NB4 (cell line): Measurements from ENCODE around the gene TBX2.

ENCODE experiments used
- DNase-seq: peaks from one replicate; pipeline ENCODE4 v3.0.0; 2010; ENCODE audit warnings: low read depth
- H3K4me3 ChIP-seq: one replicate; pipeline ENCODE4 v1.5.1; 2011; ENCODE audit warnings: mild to moderate bottlenecking, low read depth, low read length, moderate library complexity
- MYC ChIP-seq: IDR thresholded peaks from 2 replicates; pipeline ENCODE4 v1.6.1; 2011; ENCODE audit warnings: low read depth, low read length
- POLR2A ChIP-seq: IDR thresholded peaks from 2 replicates; pipeline ENCODE4 v1.6.1; 2011; ENCODE audit warnings: mild to moderate bottlenecking; ENCODE audit not compliant: insufficient read length; ENCODE audit errors: extremely low read depth
- TF ChIP-seq, protein P1 (sequence below): IDR thresholded peaks from one replicate; pipeline ENCODE4 v1.5.1; 2012; ENCODE audit warnings: low read depth, low read length
- TF ChIP-seq, protein P2 (sequence below): IDR thresholded peaks from 2 replicates; pipeline ENCODE4 v1.6.1; 2011; ENCODE audit warnings: low read depth, low read length

TBX2 gene

DNA sequence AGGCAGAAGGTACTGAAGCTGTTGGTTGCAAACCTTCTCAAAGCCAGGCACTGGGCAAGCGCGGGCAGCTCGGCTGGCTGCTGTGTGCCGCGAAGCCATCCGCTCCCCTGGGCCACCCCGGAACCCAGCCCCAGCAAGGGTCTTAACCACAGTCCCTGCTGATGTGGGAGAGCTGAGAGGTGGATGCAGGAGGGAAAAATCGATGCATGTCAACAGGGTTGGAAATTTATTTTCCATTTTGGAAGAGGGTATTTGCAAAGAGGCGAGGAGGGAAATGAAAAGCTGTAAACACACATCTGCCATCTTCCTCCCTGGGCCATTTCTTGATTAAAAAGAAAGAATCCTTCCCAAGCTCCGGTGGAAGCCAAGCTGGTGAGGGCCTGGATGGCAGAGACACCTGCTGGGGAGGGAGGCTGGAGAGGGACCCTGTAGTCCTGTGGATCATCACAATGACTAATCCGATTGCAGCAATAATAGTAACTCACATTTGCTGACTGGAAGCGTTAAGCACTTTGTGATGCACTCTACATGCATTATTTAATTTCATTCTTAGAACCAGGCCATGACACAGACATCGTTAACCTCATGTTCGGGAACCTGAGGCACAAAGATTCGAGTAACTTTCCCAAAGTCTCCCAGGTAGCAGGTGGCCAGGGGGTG lies 13.9 kb upstream of the TBX2 start:
- TF ChIP-seq, protein P1, sequence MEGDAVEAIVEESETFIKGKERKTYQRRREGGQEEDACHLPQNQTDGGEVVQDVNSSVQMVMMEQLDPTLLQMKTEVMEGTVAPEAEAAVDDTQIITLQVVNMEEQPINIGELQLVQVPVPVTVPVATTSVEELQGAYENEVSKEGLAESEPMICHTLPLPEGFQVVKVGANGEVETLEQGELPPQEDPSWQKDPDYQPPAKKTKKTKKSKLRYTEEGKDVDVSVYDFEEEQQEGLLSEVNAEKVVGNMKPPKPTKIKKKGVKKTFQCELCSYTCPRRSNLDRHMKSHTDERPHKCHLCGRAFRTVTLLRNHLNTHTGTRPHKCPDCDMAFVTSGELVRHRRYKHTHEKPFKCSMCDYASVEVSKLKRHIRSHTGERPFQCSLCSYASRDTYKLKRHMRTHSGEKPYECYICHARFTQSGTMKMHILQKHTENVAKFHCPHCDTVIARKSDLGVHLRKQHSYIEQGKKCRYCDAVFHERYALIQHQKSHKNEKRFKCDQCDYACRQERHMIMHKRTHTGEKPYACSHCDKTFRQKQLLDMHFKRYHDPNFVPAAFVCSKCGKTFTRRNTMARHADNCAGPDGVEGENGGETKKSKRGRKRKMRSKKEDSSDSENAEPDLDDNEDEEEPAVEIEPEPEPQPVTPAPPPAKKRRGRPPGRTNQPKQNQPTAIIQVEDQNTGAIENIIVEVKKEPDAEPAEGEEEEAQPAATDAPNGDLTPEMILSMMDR, result no peak
- TF ChIP-seq MYC, result no peak
- TF ChIP-seq POLR2A, result no peak
- TF ChIP-seq, protein P2, sequence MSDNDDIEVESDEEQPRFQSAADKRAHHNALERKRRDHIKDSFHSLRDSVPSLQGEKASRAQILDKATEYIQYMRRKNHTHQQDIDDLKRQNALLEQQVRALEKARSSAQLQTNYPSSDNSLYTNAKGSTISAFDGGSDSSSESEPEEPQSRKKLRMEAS, result no peak
- no peak overlapping the region for H3K4me3 ChIP-seq
- no peak for DNase-seq

DNA sequence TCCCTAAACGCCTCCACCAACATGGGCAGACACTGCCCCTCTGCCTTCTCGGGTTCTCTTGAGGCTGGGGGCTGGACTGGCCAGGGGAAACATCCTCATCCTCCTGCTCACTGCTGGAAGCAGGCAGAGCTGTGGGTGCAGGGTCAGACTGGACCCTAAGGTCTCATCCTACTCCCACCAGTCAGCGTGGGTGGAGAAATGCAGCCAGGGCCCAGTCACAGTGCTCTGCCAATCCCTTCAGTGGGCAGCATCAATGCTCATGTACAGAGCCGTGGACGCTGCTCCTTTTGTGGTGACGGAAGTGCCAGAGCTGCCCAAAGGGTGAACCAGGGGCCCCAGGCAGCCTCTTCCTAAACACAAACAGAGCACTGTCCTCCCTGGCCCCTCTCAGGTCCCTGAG lies 13.4 kb upstream of the TBX2 start:
- no peak for DNase-seq
- no peak overlapping the region for H3K4me3 ChIP-seq
- TF ChIP-seq, protein P2, result no peak
- TF ChIP-seq, protein P1, result no peak
- TF ChIP-seq POLR2A (no peak), MYC (no peak)

DNA sequence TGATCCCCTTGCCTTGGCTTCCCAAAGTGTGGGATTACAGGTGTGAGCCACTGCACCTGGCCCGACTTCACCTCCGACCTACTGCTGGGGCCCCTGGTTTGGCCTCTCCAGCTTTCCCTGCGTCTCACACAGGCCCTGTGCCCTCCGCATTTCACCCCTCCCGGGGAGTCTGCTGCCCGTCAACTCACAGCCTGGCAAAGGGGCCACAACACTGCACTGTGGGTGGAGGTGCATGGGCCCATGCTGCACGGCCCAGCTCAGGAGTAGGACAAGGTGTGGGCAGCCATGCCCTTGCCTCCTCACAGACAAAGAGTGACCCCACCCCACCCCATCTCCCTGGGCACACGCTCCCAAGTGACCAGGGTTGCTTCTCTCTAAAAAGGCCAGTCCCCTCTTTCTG lies 12.6 kb upstream of the TBX2 start:
- TF ChIP-seq, protein P2, result no peak
- TF ChIP-seq, protein P1, result no peak
- TF ChIP-seq MYC (no peak), POLR2A (no peak)

DNA sequence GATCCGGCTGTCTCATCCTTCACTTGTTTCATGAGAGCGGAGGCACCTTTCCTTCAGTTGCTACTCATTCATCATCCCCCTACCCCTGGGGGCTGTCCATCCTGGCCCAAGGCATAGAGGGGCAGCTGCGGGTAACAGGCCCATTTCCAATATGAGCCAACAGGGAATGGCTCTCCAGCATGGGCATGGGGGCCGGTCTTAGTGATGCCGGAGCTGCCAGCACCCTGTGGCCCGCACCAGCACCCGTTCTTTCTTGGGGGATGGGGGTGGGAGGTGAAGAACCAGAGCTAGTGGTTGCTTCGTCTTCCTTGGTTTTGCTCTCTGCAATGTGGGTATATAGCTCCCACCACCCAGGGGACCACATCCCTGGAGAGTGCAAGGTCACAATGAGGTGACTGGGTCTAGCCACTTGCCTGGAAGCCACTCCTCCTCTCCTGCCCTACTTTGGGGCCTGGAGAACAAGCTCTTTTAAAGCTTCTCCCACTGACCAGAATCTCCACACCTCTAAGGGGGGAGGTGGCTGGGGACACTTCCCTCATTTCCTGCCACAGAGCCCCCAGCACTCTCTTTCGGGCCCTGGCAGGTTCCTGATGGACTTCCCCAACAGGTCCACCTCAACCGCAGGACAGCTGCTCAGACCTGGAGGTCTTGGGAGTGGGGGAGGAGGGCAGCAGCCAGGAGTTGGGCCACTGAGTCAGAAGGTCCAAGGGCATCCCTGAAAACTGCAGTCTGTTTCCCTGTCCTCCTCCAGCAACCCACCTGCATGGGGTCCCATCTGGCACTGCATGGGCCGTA lies 11.9 kb upstream of the TBX2 start:
- DNase-seq, result no peak
- no peak overlapping the region for H3K4me3 ChIP-seq
- TF ChIP-seq, protein P2, result no peak
- TF ChIP-seq, protein P1, result no peak
- no peak for TF ChIP-seq MYC
- no peak for TF ChIP-seq POLR2A

More for the DNA sequence above, 12.6 kb upstream of the TBX2 start:
- no peak overlapping the region for H3K4me3 ChIP-seq
- DNase-seq, result no peak

DNA sequence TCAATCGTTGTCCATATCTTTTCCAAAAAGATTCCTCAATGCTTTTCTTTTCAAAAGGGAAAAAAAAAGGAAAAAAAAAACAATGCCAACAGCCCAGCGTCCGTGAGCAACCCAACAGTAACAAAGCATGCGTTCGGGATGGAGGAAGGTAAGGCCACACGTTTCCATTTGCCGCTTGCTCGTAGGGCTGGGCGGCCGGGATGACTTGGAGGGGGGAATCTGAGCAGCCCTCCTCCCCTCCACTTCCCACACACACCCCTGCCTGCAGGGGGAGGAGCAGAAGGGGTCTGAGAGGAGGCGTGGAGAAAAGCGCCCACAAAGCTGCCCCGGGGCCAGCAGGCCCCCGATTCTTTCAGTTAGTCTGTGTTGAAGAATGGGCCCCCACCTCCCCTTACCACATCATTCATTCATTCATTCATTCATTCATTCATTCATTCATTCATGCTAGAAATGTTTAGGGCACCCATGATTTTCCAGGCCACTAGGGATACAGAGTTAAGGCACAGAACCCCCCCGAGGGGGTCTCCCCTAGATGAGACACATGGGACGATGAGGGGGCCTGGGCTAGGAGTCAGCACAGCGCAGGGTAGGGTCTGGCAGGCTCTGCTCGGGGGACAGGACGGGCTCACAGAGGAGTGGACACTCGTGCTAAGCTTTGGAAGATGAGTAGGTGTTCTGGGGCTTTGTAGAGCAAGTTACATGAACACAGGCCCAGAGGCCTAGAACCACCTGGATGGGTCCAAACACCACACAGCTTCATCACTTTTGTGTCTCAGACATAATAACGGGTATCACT lies 10.9 kb upstream of the TBX2 start:
- DNase-seq, result no peak
- TF ChIP-seq, protein P1, result no peak
- TF ChIP-seq POLR2A (no peak), MYC (no peak)
- TF ChIP-seq, protein P2, result no peak
- H3K4me3 ChIP-seq, result no peak overlapping the region
